ENCODE data around the gene VEZF1.

The VEZF1 gene

GRCh38 chr17:57999010-57999495, 11.0 kb upstream of the VEZF1 start:
- no peak for DNase-seq (ENCODE audit: low read depth in 2 of 2)

GRCh38 chr17:57997085-57997809, 9.2 kb upstream of the VEZF1 start:
- no peak for DNase-seq (ENCODE audit: low read depth in 2 of 2)

- DNase-seq (ENCODE audit: low read depth in 2 of 2): no peak
These were observed 7.3 kb upstream of the VEZF1 start for GRCh38 chr17:57995076-57995956.

DNA sequence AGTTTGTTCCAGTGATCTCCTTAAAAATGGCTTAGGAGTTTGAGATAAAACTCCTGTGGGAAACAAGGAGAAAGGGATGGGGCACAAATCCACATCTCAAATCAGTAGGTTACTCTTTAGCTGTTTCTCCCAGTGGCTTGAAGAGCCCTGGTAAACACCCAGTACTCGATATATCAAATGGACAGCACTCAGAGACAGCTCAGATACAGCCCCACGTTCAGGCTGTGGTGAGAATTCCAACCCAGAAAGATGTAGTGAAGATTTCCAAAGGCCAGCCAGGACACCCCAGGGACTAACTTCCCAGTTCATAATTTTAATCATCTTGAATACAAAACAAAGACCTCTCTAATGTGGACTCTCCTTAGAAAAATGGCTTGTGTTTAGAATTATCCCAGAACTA, 6.4 kb upstream of the VEZF1 start:
- no peak for DNase-seq (ENCODE audit: low read depth in 2 of 2)

DNA sequence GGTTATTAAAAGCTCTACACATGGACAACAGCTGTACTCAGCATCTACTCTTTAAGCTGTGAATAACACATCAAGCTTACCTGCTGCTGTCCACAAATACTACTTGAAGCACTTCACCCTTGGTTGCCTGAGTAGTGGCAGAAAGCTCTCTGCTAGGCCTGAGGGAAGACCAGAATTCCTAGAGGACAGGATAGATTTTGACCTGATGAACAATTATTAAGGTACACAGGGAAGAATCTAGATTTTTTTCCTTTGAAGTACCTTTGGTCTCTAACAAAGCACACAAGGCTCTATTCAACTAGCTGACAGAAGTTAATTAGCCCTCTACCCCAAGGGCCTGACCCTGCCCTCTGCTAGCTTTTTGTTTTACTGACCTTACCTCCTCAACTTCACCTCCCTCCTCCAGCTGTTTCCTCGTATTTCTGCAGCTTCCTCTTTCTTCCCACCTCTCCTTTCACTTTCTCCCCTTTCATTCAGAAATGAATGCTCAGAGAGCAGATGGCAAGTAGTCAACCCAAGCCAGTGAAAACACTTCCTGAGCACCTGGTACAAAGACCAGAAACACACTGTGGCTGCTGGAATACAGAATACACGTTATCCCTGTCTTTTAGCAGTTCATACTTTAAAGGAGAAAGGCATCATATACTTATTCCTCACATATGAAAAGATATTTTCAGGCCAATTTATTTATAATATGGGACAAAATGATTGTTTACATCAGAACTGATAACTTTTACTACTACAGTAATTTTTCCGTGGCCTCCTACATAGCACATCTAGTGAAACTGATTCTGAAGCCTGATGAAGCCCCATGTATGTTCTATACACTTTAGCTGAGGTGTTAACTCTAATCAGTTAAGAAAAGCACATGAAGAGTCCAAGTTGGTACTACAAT, 5.7 kb upstream of the VEZF1 start:
- no peak for DNase-seq (ENCODE audit: low read depth in 2 of 2)

GRCh38 chr17:57991537-57991936, 3.5 kb upstream of the VEZF1 start:
- no peak for DNase-seq (ENCODE audit: low read depth in 2 of 2)

DNA sequence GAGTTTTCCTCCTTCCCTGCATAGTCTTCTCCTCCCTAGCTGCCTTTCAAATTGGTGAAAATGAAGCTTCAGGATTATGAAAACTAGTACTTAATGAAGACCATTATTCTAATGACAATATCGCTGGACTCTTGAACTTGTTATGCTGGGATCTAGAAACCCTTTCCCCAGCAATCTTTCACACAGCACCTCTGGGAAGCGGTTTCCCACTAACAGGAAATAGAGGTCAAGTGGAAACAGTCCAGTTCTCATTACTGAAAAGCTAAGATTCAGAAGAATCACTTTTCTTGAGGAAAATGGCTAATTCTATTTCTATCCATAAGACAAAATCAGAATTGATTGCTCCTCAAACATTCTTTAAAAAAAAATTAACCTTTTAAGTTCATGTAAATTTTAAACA, 2.0 kb upstream of the VEZF1 start:
- no peak for DNase-seq (ENCODE audit: low read depth in 2 of 2)

- no peak for DNase-seq (ENCODE audit: low read depth in 2 of 2)
These were observed 522 bp upstream of the VEZF1 start for GRCh38 chr17:57988301-57989250.

GRCh38 chr17:57986841-57987580, 1.0 kb downstream of the VEZF1 start:
- no peak for DNase-seq (ENCODE audit: low read depth in 2 of 2)

- no peak for DNase-seq (ENCODE audit: low read depth in 2 of 2)
These were observed 2.4 kb downstream of the VEZF1 start for GRCh38 chr17:57985675-57985974.

GRCh38 chr17:57984936-57985674, 2.9 kb downstream of the VEZF1 start:
- no peak for DNase-seq (ENCODE audit: low read depth in 2 of 2)

- DNase-seq (ENCODE audit: low read depth in 2 of 2): no peak
These were observed 3.7 kb downstream of the VEZF1 start for GRCh38 chr17:57984261-57984890.

- no peak for DNase-seq (ENCODE audit: low read depth in 2 of 2)
These were observed 4.6 kb downstream of the VEZF1 start for GRCh38 chr17:57983446-57983845.

GRCh38 chr17:57982452-57983170, 5.4 kb downstream of the VEZF1 start:
- no peak for DNase-seq (ENCODE audit: low read depth in 2 of 2)

DNA sequence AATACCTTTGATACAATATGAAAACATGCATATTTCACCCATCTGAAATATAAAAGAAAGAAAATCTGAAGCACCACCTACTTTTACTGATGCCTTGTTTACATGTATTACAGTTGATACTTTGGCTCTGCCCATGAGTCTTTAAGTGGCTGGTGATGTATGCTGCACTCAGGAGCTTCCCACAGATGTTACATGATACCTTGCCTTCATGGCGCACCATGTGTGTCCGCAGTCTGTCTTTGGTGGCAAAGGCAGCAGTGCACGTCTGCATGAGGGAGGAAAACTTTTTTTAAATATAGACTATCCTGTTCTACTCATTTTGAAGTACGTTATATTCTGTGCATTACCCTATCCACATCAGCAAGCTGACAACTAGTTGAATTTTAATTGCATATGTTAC, 7.5 kb downstream of the VEZF1 start:
- no peak for DNase-seq (ENCODE audit: low read depth in 2 of 2)

- no peak for DNase-seq (ENCODE audit: low read depth in 2 of 2)
These were observed 9.0 kb downstream of the VEZF1 start for GRCh38 chr17:57979076-57979475.

GRCh38 chr17:57976594-57976993, 11.5 kb downstream of the VEZF1 start:
- DNase-seq (ENCODE audit: low read depth in 2 of 2): no peak

- DNase-seq (ENCODE audit: low read depth in 2 of 2): no peak
These were observed 13.0 kb downstream of the VEZF1 start for GRCh38 chr17:57975044-57975443.

Measured in stimulated activated CD8-positive, alpha-beta memory T cell treated with anti-CD3 and anti-CD28 coated beads, Interleukin-15, amount 100 ng/mL, for 4 hours (primary cell).